Mucosa of stomach (tissue), 1 donor: Measurements from ENCODE around the gene ATOH8.
"Not testable (repeated sequence)": the region's sequence is repeated elsewhere in the genome, so short reads cannot be mapped to it uniquely, and the experiment has no call there.

Experiments
- H3K27me3 ChIP-seq: one replicate; pipeline ENCODE4 v1.7.0; 2013; ENCODE audit warnings: mild to moderate bottlenecking, low read length; ENCODE audit not compliant: control insufficient read depth, insufficient read depth
- H3K36me3 ChIP-seq: one replicate; pipeline ENCODE4 v1.7.0; 2013; ENCODE audit warnings: low read length; ENCODE audit not compliant: control insufficient read depth, insufficient read depth
- H3K4me1 ChIP-seq: one replicate; pipeline ENCODE4 v1.7.0; 2013; ENCODE audit warnings: mild to moderate bottlenecking, low read length; ENCODE audit not compliant: control insufficient read depth, insufficient read depth
- H3K4me3 ChIP-seq: one replicate; pipeline ENCODE4 v1.7.0; 2013; ENCODE audit warnings: low read length
- H3K9ac ChIP-seq: one replicate; pipeline ENCODE4 v1.7.0; 2013; ENCODE audit warnings: mild to moderate bottlenecking, low read length, moderate library complexity
- H3K9me3 ChIP-seq: one replicate; pipeline ENCODE4 v1.7.0; 2013; ENCODE audit warnings: mild to moderate bottlenecking, low read length, moderate library complexity; ENCODE audit not compliant: control insufficient read depth
- donor health status: Pancreatic carcinoma.

The ATOH8 gene

GRCh38 chr2:85829394-85829793, 75.6 kb downstream of the ATOH8 start:
- not testable (repeated sequence) for H3K36me3 ChIP-seq, H3K9ac ChIP-seq, H3K4me3 ChIP-seq, H3K4me1 ChIP-seq, H3K27me3 ChIP-seq, H3K9me3 ChIP-seq

DNA sequence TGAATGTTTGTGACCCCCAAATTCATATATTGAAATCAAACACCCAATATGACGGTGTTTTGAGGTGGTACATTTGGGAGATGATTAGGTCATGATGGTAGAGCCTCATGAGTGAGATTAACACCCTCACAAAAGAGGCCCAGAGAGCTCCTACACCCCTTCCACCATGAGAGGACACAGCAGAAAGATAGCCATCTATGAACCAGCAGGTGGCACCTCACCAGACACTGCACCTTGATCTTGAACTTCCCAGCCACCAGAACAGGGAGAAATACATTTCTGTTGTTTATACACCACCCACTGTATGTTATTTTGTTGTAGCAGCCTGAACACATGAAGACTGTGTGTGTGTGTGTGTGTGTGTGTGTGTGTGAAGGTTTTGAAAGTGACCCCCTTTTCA, 76.9 kb downstream of the ATOH8 start:
- no peak overlapping the region for H3K9ac ChIP-seq
- H3K27me3 ChIP-seq = no peaks in the 10 kb centered on the region
- no peaks in the 10 kb centered on the region for H3K36me3 ChIP-seq
- H3K4me1 ChIP-seq = peaks cover 6% of the 10 kb centered on the region
- H3K4me3 ChIP-seq = no peak overlapping the region
- H3K9me3 ChIP-seq = no peaks in the 10 kb centered on the region

DNA sequence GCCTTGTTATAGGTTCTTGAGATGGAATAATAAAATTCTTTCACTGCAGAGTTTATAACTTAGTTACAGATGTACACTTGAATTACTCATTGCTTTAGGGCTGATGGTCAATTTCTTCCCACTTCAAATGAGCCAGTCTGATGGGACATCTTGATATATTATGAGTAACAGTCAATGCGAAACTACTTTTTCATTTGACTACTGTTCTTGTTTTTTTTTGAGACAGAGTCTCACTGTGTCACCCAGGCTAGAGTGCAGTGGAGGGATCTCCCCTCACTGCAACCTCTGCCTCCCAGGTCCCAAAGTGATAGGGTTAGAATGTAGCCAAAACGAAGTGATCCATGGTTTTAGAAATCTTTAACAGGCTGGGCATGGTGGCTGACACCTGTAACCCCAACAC, 77.9 kb downstream of the ATOH8 start:
- Histone ChIP-seq H3K27me3 (no peaks in the 10 kb centered on the region), H3K36me3 (no peaks in the 10 kb centered on the region), H3K9ac (no peak overlapping the region), H3K9me3 (no peaks in the 10 kb centered on the region), H3K4me3 (no peak overlapping the region), H3K4me1 (peaks cover 6% of the 10 kb centered on the region)

GRCh38 chr2:85834466-85834865, 80.7 kb downstream of the ATOH8 start:
- Histone ChIP-seq H3K4me3 (no peak overlapping the region), H3K9ac (no peak overlapping the region), H3K4me1 (no peaks in the 10 kb centered on the region), H3K36me3 (no peaks in the 10 kb centered on the region), H3K27me3 (no peaks in the 10 kb centered on the region), H3K9me3 (no peaks in the 10 kb centered on the region)
